GM21526 (cell line): ENCODE results near the gene ECEL1.
"Not testable (repeated sequence)": the region's sequence is repeated elsewhere in the genome, so short reads cannot be mapped to it uniquely, and the experiment has no call there.

ENCODE experiments used
- ATAC-seq: cut with Tn5 transposase; IDR thresholded peaks from one replicate; pipeline ENCODE4 v1.9.1; 2021; ENCODE audit warnings: moderate library complexity; ENCODE audit not compliant: unreplicated experiment, low FRiP score

ECEL1 gene

GRCh38 chr2:232487385-232488096 is at the start of gene ECEL1:
TSS of gene ECEL1 (minus strand) at chr2:232487834. CDS start at chr2:232486653, 1,181 bp downstream.
- ATAC-seq = no peak

- ATAC-seq = no peak
These were observed 49.4 kb upstream of the ECEL1 start for GRCh38 chr2:232537079-232537478.

- ATAC-seq = no peak
These were observed 48.3 kb upstream of the ECEL1 start for GRCh38 chr2:232535761-232536530.

GRCh38 chr2:232534940-232535651 is 47.5 kb upstream of the ECEL1 start:
- ATAC-seq = no peak

GRCh38 chr2:232533944-232534710 is 46.5 kb upstream of the ECEL1 start:
- ATAC-seq = no peak

GRCh38 chr2:232532821-232533220 is 45.2 kb upstream of the ECEL1 start:
- not testable (repeated sequence) for ATAC-seq

GRCh38 chr2:232532419-232532818 is 44.8 kb upstream of the ECEL1 start:
- ATAC-seq = no peak

- ATAC-seq = no peak
These were observed 43.1 kb upstream of the ECEL1 start for GRCh38 chr2:232530626-232531260.

- ATAC-seq = no peak
These were observed 42.3 kb upstream of the ECEL1 start for GRCh38 chr2:232529806-232530547.

GRCh38 chr2:232528746-232529460 is 41.3 kb upstream of the ECEL1 start:
- ATAC-seq = no peak

GRCh38 chr2:232527905-232528470 is 40.4 kb upstream of the ECEL1 start:
- ATAC-seq = no peak

GRCh38 chr2:232526372-232526941 is 38.8 kb upstream of the ECEL1 start:
- no peak for ATAC-seq

- ATAC-seq = no peak
These were observed 38.2 kb upstream of the ECEL1 start, which contains the start of gene CHRND for GRCh38 chr2:232525791-232526371. TSS of gene CHRND (plus strand) at chr2:232526160. CDS start at chr2:232526216, 56 bp downstream.

- ATAC-seq = no peak
These were observed 37.6 kb upstream of the ECEL1 start for GRCh38 chr2:232525199-232525598.

- no peak for ATAC-seq
These were observed 37.1 kb upstream of the ECEL1 start for GRCh38 chr2:232524771-232525170.

- no peak for ATAC-seq
These were observed 36.3 kb upstream of the ECEL1 start for GRCh38 chr2:232523682-232524597.

GRCh38 chr2:232523402-232523681 is 35.7 kb upstream of the ECEL1 start:
- no peak for ATAC-seq
